Measurements from ENCODE around the gene DCUN1D1.

DNA sequence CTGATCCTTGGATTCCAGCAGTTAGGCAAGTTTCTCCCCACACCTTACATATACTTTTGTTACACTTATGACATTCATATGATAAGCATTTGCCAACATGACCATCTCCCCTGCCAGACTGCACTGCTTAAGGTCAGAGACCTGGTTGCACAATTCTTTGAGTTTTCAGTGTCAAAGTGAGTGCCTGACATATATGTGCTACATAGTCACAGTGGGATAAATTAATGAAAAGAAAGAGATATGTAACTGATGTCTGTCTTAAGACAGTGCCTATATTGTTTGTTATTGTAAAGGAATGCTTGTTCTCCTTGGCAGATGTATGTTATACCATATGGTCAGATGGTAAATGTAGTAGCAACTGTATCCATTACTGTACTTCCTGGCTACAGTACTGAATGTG lies 3.5 kb upstream of the DCUN1D1 start:
- TF ChIP-seq, protein P1, sequence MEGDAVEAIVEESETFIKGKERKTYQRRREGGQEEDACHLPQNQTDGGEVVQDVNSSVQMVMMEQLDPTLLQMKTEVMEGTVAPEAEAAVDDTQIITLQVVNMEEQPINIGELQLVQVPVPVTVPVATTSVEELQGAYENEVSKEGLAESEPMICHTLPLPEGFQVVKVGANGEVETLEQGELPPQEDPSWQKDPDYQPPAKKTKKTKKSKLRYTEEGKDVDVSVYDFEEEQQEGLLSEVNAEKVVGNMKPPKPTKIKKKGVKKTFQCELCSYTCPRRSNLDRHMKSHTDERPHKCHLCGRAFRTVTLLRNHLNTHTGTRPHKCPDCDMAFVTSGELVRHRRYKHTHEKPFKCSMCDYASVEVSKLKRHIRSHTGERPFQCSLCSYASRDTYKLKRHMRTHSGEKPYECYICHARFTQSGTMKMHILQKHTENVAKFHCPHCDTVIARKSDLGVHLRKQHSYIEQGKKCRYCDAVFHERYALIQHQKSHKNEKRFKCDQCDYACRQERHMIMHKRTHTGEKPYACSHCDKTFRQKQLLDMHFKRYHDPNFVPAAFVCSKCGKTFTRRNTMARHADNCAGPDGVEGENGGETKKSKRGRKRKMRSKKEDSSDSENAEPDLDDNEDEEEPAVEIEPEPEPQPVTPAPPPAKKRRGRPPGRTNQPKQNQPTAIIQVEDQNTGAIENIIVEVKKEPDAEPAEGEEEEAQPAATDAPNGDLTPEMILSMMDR (IDR thresholded peaks at IDR 0.05; ENCODE audit: insufficient read depth, low read length, poor library complexity, severe bottlenecking) = no peak
- no peak for TF ChIP-seq EZH2phosphoT487 (conservative IDR thresholded peaks at IDR 0.05; ENCODE audit: low read length)

Measured in SU-DHL-6 (cell line).